B cell (primary cell): ENCODE measurements around the gene PPBP.

Experiments used
- CTCF ChIP-seq: fragments of 200-600 bp; IDR thresholded peaks from one replicate; pipeline ENCODE4 v1.8.0; 2022; ENCODE audit warnings: antibody characterized with exemption, mild to moderate bottlenecking
- EZH2 ChIP-seq: IDR thresholded peaks from 2 replicates; pipeline ENCODE4 v1.6.1; 2012; ENCODE audit warnings: borderline replicate concordance, low read depth, mild to moderate bottlenecking, moderate library complexity, low read length; ENCODE audit not compliant: insufficient read depth, poor library complexity, severe bottlenecking

DNA sequence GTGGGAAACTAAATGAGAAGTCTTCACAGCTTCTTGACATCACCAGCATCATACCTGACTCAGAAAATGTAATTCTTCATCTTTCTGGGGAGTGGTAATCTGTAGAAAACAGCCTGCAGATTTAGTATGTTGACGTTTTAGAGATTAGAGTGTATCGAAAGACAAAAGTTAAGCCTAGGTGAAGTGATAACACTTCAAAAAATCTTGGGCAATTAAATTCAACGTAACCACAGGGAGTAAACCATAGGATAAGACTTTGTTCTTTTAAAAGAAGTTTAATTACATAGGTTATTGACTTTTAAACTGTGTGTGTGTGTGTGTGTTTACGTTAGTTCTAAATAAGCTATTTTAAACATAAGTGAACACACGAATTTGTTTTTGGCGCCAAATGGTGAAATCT lies 12.3 kb upstream of the PPBP start:
- TF ChIP-seq EZH2: no peak
- TF ChIP-seq CTCF: no peak
